K562 (cell line): Measurements from ENCODE around the gene FOXK2. TPM values are rescaled to one million over a fixed set of nuclear protein-coding genes. Genes with fewer than 3 reads are reported as not detected.
A peak's percentile ranks its signal among the peaks of the same experiment; 100 is the strongest.

Experiments used
- DACH1 ChIP-seq: fragments of 450-650 bp; IDR thresholded peaks from 2 replicates; pipeline ENCODE4 v1.6.1; 2018; ENCODE audit not compliant: partially characterized antibody
- FOS ChIP-seq: IDR thresholded peaks from 3 replicates; pipeline ENCODE4 v1.6.1; 2011; ENCODE audit not compliant: insufficient read length; ENCODE audit errors: extremely low read depth
- HNRNPUL1 ChIP-seq: fragments of 200-400 bp; formaldehyde crosslinking; IDR thresholded peaks from 2 replicates; pipeline ENCODE4 v1.6.1; 2017; ENCODE audit warnings: low read length
- MTA1 ChIP-seq: fragments of 450-650 bp; IDR thresholded peaks from 2 replicates; pipeline ENCODE4 v1.6.1; 2017; ENCODE audit warnings: borderline replicate concordance
- ZBTB8A ChIP-seq: fragments of 450-650 bp; IDR thresholded peaks from 2 replicates; pipeline ENCODE4 v1.6.1; 2018; ENCODE audit warnings: mild to moderate bottlenecking, moderate library complexity; ENCODE audit not compliant: partially characterized antibody
- polyA plus RNA-seq, 8 experiments: library from polyadenylated mRNA; depleted of rRNA in 4 of 8; stranded (reverse) in 5 of 8; unstranded in 3 of 8; fragments of >200 nt; fragmentation: Nextera tagmentation in 2 of 8; fragmentation: Illumina TruSeq in 1 of 8; extraction: Ambion mirVana in 2 of 8; extraction: Trizol in 1 of 8; gene quantifications; 2 replicates each; pipeline versions ENCODE4 v1.2.1 to v1.2.3, GENCODE V29; 2011 to 2014; ENCODE audit warnings: inconsistent platforms in 1 of 8, missing spikeins in 1 of 8
- total RNA-seq, 7 experiments: library from RNA; depleted of rRNA in 6 of 7; stranded (reverse); fragments of >200 nt in 6 of 7; fragmentation: Illumina TruSeq in 2 of 7; extraction: Trizol in 2 of 7; gene quantifications; 2 replicates each; pipeline versions ENCODE4 v1.2.1 to v1.2.3, GENCODE V29; 2011 to 2021; ENCODE audit warnings: low replicate concordance in 1 of 7
- TF ChIP-seq, protein P1 (sequence below): IDR thresholded peaks from 2 replicates; pipeline ENCODE4 v1.6.1; 2016; ENCODE audit warnings: missing genetic modification characterization, missing compliant biosample characterization
- TF ChIP-seq, protein P2 (sequence below): fragments of 150-350 bp; IDR thresholded peaks from 2 replicates; pipeline ENCODE4 v1.6.1; 2014; ENCODE audit warnings: low read depth, mild to moderate bottlenecking, low read length, borderline replicate concordance
- TF ChIP-seq, protein P3 (sequence below): sonication (generic); formaldehyde crosslinking; IDR thresholded peaks from 2 replicates; pipeline ENCODE4 v1.8.0; 2022; ENCODE audit warnings: missing genetic modification reagents, mild to moderate bottlenecking, moderate library complexity, borderline replicate concordance
- TF ChIP-seq, protein P4 (sequence below): sonication (generic); formaldehyde crosslinking; IDR thresholded peaks from 2 replicates; pipeline ENCODE4 v1.8.0; 2022; ENCODE audit warnings: mild to moderate bottlenecking, missing genetic modification reagents

The FOXK2 gene
- total and polyA plus RNA-seq, 9 of the 15 experiments (the other 6 are each of a cell fraction or from before 2014, with no cell fraction given): 3.0 to 86.0 (median 44.1) TPM

DNA sequence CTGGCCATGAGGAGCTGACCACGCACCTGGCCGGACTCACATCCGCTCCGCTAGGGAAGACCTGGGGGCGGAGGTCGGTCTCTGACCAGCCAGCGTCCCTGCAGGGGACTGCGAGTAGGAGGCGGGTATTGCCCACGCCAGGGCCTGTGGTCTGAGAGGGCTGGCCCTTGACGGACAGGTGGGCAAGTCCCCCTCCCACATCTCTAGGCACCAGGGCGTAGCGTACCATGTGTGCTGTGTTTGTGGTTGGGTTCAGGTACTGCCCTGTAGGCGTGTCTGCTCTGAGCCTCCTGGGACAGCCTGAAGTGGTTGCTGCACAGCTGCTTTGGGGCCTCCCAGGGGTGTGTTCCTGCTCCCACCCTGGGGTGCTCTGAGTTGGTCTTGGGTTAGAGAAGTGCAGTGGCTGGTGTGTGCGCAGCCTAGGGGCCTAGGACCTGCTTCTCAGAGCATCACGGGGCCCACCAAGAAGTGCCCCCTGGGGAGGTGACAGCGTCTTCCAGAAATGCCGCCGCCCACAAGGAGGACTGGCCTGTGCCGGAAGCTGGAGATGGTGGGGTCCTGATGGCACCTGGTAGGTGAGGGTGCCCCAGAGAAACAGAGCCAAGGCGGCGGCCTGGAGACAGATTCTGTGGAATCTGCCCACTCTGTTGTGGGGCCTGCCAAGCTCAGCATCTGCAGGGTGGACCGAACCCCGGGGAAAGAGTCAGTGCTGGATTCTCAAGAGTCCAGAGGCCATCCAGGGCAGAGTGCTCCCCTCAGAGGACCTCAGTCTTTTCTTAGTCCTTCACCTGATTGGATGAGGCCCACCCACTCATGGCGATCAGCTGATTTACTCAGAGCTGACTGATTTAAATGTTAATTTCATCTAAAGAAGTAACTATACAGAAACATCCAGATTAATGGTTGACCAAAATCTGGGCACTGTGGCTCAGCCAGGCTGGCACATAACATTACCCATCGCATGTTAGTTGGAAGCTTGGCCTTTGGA, 80.4 kb downstream of the FOXK2 start (continued):
- TF ChIP-seq, protein P1, sequence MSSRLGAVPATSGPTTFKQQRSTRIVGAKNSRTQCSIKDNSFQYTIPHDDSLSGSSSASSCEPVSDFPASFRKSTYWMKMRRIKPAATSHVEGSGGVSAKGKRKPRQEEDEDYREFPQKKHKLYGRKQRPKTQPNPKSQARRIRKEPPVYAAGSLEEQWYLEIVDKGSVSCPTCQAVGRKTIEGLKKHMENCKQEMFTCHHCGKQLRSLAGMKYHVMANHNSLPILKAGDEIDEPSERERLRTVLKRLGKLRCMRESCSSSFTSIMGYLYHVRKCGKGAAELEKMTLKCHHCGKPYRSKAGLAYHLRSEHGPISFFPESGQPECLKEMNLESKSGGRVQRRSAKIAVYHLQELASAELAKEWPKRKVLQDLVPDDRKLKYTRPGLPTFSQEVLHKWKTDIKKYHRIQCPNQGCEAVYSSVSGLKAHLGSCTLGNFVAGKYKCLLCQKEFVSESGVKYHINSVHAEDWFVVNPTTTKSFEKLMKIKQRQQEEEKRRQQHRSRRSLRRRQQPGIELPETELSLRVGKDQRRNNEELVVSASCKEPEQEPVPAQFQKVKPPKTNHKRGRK (tag): no peak
- TF ChIP-seq, protein P2, sequence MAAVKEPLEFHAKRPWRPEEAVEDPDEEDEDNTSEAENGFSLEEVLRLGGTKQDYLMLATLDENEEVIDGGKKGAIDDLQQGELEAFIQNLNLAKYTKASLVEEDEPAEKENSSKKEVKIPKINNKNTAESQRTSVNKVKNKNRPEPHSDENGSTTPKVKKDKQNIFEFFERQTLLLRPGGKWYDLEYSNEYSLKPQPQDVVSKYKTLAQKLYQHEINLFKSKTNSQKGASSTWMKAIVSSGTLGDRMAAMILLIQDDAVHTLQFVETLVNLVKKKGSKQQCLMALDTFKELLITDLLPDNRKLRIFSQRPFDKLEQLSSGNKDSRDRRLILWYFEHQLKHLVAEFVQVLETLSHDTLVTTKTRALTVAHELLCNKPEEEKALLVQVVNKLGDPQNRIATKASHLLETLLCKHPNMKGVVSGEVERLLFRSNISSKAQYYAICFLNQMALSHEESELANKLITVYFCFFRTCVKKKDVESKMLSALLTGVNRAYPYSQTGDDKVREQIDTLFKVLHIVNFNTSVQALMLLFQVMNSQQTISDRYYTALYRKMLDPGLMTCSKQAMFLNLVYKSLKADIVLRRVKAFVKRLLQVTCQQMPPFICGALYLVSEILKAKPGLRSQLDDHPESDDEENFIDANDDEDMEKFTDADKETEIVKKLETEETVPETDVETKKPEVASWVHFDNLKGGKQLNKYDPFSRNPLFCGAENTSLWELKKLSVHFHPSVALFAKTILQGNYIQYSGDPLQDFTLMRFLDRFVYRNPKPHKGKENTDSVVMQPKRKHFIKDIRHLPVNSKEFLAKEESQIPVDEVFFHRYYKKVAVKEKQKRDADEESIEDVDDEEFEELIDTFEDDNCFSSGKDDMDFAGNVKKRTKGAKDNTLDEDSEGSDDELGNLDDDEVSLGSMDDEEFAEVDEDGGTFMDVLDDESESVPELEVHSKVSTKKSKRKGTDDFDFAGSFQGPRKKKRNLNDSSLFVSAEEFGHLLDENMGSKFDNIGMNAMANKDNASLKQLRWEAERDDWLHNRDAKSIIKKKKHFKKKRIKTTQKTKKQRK: no peak
- peak; percentile 30 for TF ChIP-seq DACH1
- no peak for TF ChIP-seq HNRNPUL1
- TF ChIP-seq MTA1: no peak
- TF ChIP-seq, protein P3, sequence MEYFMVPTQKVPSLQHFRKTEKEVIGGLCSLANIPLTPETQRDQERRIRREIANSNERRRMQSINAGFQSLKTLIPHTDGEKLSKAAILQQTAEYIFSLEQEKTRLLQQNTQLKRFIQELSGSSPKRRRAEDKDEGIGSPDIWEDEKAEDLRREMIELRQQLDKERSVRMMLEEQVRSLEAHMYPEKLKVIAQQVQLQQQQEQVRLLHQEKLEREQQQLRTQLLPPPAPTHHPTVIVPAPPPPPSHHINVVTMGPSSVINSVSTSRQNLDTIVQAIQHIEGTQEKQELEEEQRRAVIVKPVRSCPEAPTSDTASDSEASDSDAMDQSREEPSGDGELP (CRISPR knock-in tag): peak; percentile 26; the same call in 1 of the 2 replicates
- TF ChIP-seq ZBTB8A: no peak
- no peak for TF ChIP-seq FOS
- TF ChIP-seq, protein P4, sequence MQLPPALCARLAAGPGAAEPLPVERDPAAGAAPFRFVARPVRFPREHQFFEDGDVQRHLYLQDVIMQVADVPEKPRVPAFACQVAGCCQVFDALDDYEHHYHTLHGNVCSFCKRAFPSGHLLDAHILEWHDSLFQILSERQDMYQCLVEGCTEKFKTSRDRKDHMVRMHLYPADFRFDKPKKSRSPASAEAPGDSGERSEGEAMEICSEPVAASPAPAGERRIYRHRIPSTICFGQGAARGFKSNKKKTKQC (CRISPR knock-in tag): no peak
